Measurements from ENCODE around the gene RPP30. TPM values are rescaled to one million over a fixed set of nuclear protein-coding genes. Genes with fewer than 3 reads are reported as not detected.

RPP30 gene
- total and polyA plus RNA-seq, 4 donors = 11.2 to 22.6 (median 13.0) TPM

DNA sequence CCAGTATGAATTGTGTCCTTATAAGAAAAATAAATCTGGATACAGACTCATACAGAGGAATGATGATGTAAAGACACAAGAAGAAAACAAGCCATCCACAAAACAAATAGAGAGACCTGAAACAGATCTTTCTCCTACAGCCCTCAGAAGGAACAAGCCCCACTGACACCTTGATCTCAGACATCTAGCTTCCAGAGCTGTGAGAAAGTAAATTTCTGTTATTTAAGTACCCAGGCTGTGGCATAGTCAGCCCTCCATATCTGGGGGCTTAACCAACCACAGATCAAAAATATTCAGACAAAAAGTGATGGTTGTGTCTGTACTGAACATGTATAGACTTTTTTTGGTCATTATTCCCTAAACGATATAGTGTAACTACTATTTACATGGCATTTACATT is 73.0 kb downstream of the RPP30 start:
- Histone ChIP-seq H3K4me3 (ENCODE audit: low read depth in 1 of 3, low read length in 3 of 3) (no peak overlapping the region), H3K36me3 (ENCODE audit: control insufficient read depth in 4 of 4, insufficient read depth in 3 of 4, low read depth in 1 of 4, low read length in 3 of 4) (no peaks in the 10 kb centered on the region), H3K9ac (ENCODE audit: low read depth in 1 of 2, low read length in 2 of 2) (no peak overlapping the region), H3K9me3 (ENCODE audit: control insufficient read depth in 4 of 4, low read length in 3 of 4) (no peaks in the 10 kb centered on the region), H3K4me1 (ENCODE audit: control insufficient read depth in 4 of 4, insufficient read depth in 4 of 4, low read length in 3 of 4) (no peaks in the 10 kb centered on the region), H3K27ac (ENCODE audit: low read depth in 1 of 2, low read length in 2 of 2) (no peak overlapping the region), H3K27me3 (ENCODE audit: control insufficient read depth in 4 of 4, insufficient read depth in 4 of 4, low read length in 3 of 4) (no peaks in the 10 kb centered on the region)
- DNase-seq (ENCODE audit: low spot score) = no peak
- no peak for TF ChIP-seq SP1 (IDR thresholded peaks at IDR 0.05)
- no peak for TF ChIP-seq RXRA (IDR thresholded peaks at IDR 0.05)
- no peak for TF ChIP-seq JUND (IDR thresholded peaks at IDR 0.05)
- no peak for TF ChIP-seq HNF4A (conservative IDR thresholded peaks at IDR 0.05)
- no peak for TF ChIP-seq HNF4G (IDR thresholded peaks at IDR 0.05)
- TF ChIP-seq EGR1 (IDR thresholded peaks at IDR 0.05; ENCODE audit: low read depth in 2 of 2) = no peak
- TF ChIP-seq, protein P1, sequence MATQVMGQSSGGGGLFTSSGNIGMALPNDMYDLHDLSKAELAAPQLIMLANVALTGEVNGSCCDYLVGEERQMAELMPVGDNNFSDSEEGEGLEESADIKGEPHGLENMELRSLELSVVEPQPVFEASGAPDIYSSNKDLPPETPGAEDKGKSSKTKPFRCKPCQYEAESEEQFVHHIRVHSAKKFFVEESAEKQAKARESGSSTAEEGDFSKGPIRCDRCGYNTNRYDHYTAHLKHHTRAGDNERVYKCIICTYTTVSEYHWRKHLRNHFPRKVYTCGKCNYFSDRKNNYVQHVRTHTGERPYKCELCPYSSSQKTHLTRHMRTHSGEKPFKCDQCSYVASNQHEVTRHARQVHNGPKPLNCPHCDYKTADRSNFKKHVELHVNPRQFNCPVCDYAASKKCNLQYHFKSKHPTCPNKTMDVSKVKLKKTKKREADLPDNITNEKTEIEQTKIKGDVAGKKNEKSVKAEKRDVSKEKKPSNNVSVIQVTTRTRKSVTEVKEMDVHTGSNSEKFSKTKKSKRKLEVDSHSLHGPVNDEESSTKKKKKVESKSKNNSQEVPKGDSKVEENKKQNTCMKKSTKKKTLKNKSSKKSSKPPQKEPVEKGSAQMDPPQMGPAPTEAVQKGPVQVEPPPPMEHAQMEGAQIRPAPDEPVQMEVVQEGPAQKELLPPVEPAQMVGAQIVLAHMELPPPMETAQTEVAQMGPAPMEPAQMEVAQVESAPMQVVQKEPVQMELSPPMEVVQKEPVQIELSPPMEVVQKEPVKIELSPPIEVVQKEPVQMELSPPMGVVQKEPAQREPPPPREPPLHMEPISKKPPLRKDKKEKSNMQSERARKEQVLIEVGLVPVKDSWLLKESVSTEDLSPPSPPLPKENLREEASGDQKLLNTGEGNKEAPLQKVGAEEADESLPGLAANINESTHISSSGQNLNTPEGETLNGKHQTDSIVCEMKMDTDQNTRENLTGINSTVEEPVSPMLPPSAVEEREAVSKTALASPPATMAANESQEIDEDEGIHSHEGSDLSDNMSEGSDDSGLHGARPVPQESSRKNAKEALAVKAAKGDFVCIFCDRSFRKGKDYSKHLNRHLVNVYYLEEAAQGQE (IDR thresholded peaks at IDR 0.05) = no peak
- no peak for TF ChIP-seq FOXA2 (IDR thresholded peaks at IDR 0.05)
- TF ChIP-seq RAD21 (IDR thresholded peaks at IDR 0.05) = no peak
- TF ChIP-seq, protein P2, sequence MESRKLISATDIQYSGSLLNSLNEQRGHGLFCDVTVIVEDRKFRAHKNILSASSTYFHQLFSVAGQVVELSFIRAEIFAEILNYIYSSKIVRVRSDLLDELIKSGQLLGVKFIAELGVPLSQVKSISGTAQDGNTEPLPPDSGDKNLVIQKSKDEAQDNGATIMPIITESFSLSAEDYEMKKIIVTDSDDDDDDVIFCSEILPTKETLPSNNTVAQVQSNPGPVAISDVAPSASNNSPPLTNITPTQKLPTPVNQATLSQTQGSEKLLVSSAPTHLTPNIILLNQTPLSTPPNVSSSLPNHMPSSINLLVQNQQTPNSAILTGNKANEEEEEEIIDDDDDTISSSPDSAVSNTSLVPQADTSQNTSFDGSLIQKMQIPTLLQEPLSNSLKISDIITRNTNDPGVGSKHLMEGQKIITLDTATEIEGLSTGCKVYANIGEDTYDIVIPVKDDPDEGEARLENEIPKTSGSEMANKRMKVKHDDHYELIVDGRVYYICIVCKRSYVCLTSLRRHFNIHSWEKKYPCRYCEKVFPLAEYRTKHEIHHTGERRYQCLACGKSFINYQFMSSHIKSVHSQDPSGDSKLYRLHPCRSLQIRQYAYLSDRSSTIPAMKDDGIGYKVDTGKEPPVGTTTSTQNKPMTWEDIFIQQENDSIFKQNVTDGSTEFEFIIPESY (IDR thresholded peaks at IDR 0.05) = no peak
- TF ChIP-seq, protein P3, sequence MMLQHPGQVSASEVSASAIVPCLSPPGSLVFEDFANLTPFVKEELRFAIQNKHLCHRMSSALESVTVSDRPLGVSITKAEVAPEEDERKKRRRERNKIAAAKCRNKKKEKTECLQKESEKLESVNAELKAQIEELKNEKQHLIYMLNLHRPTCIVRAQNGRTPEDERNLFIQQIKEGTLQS (IDR thresholded peaks at IDR 0.05) = no peak
- no peak for TF ChIP-seq YY1 (IDR thresholded peaks at IDR 0.05)
- TF ChIP-seq, protein P4, sequence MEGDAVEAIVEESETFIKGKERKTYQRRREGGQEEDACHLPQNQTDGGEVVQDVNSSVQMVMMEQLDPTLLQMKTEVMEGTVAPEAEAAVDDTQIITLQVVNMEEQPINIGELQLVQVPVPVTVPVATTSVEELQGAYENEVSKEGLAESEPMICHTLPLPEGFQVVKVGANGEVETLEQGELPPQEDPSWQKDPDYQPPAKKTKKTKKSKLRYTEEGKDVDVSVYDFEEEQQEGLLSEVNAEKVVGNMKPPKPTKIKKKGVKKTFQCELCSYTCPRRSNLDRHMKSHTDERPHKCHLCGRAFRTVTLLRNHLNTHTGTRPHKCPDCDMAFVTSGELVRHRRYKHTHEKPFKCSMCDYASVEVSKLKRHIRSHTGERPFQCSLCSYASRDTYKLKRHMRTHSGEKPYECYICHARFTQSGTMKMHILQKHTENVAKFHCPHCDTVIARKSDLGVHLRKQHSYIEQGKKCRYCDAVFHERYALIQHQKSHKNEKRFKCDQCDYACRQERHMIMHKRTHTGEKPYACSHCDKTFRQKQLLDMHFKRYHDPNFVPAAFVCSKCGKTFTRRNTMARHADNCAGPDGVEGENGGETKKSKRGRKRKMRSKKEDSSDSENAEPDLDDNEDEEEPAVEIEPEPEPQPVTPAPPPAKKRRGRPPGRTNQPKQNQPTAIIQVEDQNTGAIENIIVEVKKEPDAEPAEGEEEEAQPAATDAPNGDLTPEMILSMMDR (IDR thresholded peaks at IDR 0.05; ENCODE audit: low read depth, low read length, missing input control) = no peak
- TF ChIP-seq, protein P5, sequence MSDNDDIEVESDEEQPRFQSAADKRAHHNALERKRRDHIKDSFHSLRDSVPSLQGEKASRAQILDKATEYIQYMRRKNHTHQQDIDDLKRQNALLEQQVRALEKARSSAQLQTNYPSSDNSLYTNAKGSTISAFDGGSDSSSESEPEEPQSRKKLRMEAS (IDR thresholded peaks at IDR 0.05) = no peak
- no peak for TF ChIP-seq TAF1 (conservative IDR thresholded peaks at IDR 0.05)
- no peak for TF ChIP-seq NR2F2 (IDR thresholded peaks at IDR 0.05)
- no peak for TF ChIP-seq GABPA (IDR thresholded peaks at IDR 0.05 in 1 of 2, conservative IDR thresholded peaks at IDR 0.05 in 1 of 2)
- 3% methylated on average over 1 of the region's 1 CpG for WGBS

All from liver (tissue), 9 donors.